ENCODE data around the gene HYOU1.

HYOU1 gene

GRCh38 chr11:118998388-118998717 lies 58.7 kb downstream of the HYOU1 start (continued):
- TF ChIP-seq POU6F1 (CRISPR knock-in tag; IDR thresholded peaks at IDR 0.05; ENCODE audit: borderline replicate concordance, low read depth) = no peak
- TF ChIP-seq BACH2 (CRISPR knock-in tag; IDR thresholded peaks at IDR 0.05; ENCODE audit: borderline replicate concordance) = no peak
- TF ChIP-seq ZNF565 (CRISPR knock-in tag; conservative IDR thresholded peaks at IDR 0.05; ENCODE audit: low read depth) = no peak

DNA sequence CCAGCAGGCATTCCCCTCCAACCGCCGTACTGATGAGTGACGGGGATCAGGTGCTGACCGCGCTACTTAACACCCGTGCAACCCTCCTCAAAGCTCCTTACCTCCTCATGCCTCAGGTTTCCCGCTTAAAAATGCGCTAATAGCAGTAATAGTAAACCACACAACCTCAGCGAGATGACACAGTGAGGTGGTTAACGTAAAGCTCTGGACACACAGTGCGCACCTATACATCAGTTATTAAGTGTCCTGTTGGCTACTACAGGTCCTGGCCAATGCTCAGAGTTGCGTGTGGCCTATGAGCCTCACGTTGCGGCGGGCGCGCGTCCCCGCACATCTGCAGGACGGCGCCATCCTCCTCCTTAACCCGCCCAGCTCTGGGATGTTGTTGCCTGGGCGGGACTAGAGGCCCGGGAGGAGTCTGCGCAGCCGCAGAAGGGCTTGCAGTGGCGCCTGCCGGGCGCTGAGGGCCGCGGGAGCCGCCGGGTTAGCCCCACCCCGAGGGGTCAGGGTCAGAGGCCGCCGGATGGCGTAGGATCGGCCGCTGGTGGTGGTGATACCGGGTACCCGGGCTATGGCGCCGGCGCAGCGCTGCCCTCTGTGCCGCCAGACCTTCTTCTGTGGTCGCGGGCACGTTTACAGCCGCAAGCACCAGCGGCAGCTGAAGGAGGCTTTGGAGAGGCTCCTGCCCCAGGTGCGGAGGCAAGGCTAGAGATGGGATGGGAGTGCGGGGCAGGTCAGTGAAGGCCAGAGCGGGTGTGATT lies 59.2 kb downstream of the HYOU1 start, which contains the start of gene CENATAC:
TSS of gene CENATAC (plus strand) at position 512 of the 761 bp plus-strand sequence. CDS start at position 572, 60 bp downstream.
- TF ChIP-seq OSR1 (CRISPR knock-in tag; IDR thresholded peaks at IDR 0.05) (no peak), CSDC2 (CRISPR knock-in tag; IDR thresholded peaks at IDR 0.05) (no peak), PPARA (CRISPR knock-in tag; IDR thresholded peaks at IDR 0.05; ENCODE audit: borderline replicate concordance) (no peak), ESRRG (CRISPR knock-in tag; IDR thresholded peaks at IDR 0.05) (no peak), CSRNP3 (CRISPR knock-in tag; IDR thresholded peaks at IDR 0.05) (no peak), ZC3H10 (CRISPR knock-in tag; IDR thresholded peaks at IDR 0.05) (no peak), ZFP30 (CRISPR knock-in tag; IDR thresholded peaks at IDR 0.05) (no peak), ZNF8 (CRISPR knock-in tag; IDR thresholded peaks at IDR 0.05) (no peak), CREB5 (CRISPR knock-in tag; IDR thresholded peaks at IDR 0.05; ENCODE audit: low read depth) (no peak), POU6F1 (CRISPR knock-in tag; IDR thresholded peaks at IDR 0.05; ENCODE audit: borderline replicate concordance, low read depth) (no peak), SNAI2 (CRISPR knock-in tag; IDR thresholded peaks at IDR 0.05) (no peak), ZFP3 (CRISPR knock-in tag; IDR thresholded peaks at IDR 0.05) (no peak), ZNF70 (CRISPR knock-in tag; IDR thresholded peaks at IDR 0.05) (no peak), TCF4 (CRISPR knock-in tag; IDR thresholded peaks at IDR 0.05; ENCODE audit: borderline replicate concordance) (no peak), RARB (CRISPR knock-in tag; IDR thresholded peaks at IDR 0.05) (no peak), ZNF565 (CRISPR knock-in tag; conservative IDR thresholded peaks at IDR 0.05; ENCODE audit: low read depth) (no peak)
- TF ChIP-seq, protein P1, sequence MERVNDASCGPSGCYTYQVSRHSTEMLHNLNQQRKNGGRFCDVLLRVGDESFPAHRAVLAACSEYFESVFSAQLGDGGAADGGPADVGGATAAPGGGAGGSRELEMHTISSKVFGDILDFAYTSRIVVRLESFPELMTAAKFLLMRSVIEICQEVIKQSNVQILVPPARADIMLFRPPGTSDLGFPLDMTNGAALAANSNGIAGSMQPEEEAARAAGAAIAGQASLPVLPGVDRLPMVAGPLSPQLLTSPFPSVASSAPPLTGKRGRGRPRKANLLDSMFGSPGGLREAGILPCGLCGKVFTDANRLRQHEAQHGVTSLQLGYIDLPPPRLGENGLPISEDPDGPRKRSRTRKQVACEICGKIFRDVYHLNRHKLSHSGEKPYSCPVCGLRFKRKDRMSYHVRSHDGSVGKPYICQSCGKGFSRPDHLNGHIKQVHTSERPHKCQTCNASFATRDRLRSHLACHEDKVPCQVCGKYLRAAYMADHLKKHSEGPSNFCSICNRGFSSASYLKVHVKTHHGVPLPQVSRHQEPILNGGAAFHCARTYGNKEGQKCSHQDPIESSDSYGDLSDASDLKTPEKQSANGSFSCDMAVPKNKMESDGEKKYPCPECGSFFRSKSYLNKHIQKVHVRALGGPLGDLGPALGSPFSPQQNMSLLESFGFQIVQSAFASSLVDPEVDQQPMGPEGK (CRISPR knock-in tag; IDR thresholded peaks at IDR 0.05; ENCODE audit: borderline replicate concordance) = no peak
- ATAC-seq = peak; percentile 96

DNA sequence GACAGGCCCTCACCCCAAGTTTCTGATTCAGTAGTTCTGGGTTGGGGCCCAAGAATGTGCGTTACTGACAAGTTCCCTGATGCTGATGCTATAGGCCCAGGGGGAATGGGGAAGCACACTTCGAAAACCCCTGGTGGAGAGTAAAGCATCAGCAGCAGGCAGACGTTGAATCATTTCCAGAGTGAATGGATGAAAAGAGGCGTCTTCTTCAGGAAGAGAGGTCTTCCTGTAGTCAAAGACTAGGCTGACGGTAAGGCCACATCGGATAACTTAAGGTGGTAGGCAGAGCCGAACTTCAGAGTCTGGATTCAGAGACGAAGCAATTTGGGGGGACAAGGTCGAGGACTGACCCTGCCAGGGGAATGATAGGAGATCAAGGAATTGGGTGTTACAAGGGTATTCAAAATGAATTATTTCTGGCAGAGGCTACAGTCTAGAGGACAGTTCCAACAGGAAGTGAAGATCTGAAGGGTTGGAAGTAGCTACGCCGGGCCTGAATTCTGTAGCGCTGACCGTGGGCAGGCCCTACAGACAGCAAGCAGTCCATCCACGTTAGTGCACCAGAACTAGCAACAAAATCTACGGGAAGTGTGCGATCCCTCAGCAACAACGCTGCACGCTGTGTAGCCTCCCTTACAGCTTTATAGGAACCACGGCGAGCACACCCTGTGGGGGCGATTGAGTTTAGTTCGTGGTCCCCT lies 59.9 kb downstream of the HYOU1 start:
- peak; percentile 13 for ATAC-seq
- TF ChIP-seq OSR1 (CRISPR knock-in tag; IDR thresholded peaks at IDR 0.05) = no peak
- no peak for TF ChIP-seq ZC3H10 (CRISPR knock-in tag; IDR thresholded peaks at IDR 0.05)
- no peak for TF ChIP-seq CSDC2 (CRISPR knock-in tag; IDR thresholded peaks at IDR 0.05)
- TF ChIP-seq, protein P1 (CRISPR knock-in tag; IDR thresholded peaks at IDR 0.05; ENCODE audit: borderline replicate concordance) = no peak
- no peak for TF ChIP-seq ZNF70 (CRISPR knock-in tag; IDR thresholded peaks at IDR 0.05)
- TF ChIP-seq ESRRG (CRISPR knock-in tag; IDR thresholded peaks at IDR 0.05) = no peak
- no peak for TF ChIP-seq SNAI2 (CRISPR knock-in tag; IDR thresholded peaks at IDR 0.05)
- no peak for TF ChIP-seq CREB5 (CRISPR knock-in tag; IDR thresholded peaks at IDR 0.05; ENCODE audit: low read depth)
- no peak for TF ChIP-seq TSHZ2 (CRISPR knock-in tag; IDR thresholded peaks at IDR 0.05)
- no peak for TF ChIP-seq PPARA (CRISPR knock-in tag; IDR thresholded peaks at IDR 0.05; ENCODE audit: borderline replicate concordance)
- no peak for TF ChIP-seq TCF4 (CRISPR knock-in tag; IDR thresholded peaks at IDR 0.05; ENCODE audit: borderline replicate concordance)
- TF ChIP-seq GLIS3 (CRISPR knock-in tag; IDR thresholded peaks at IDR 0.05) = no peak
- TF ChIP-seq ZFP3 (CRISPR knock-in tag; IDR thresholded peaks at IDR 0.05) = no peak

Measured in SK-N-SH treated with all-trans-retinoic acid at 6 μM for 48 hours (cell line).